Mucosa of stomach (tissue), 1 donor: ENCODE measurements around the gene POU4F1.

Experiments
- H3K27me3 ChIP-seq: one replicate; pipeline ENCODE4 v1.7.0; 2013; ENCODE audit warnings: mild to moderate bottlenecking, low read length; ENCODE audit not compliant: control insufficient read depth, insufficient read depth
- H3K36me3 ChIP-seq: one replicate; pipeline ENCODE4 v1.7.0; 2013; ENCODE audit warnings: low read length; ENCODE audit not compliant: control insufficient read depth, insufficient read depth
- H3K4me1 ChIP-seq: one replicate; pipeline ENCODE4 v1.7.0; 2013; ENCODE audit warnings: mild to moderate bottlenecking, low read length; ENCODE audit not compliant: control insufficient read depth, insufficient read depth
- H3K4me3 ChIP-seq: one replicate; pipeline ENCODE4 v1.7.0; 2013; ENCODE audit warnings: low read length
- H3K9ac ChIP-seq: one replicate; pipeline ENCODE4 v1.7.0; 2013; ENCODE audit warnings: mild to moderate bottlenecking, low read length, moderate library complexity
- H3K9me3 ChIP-seq: one replicate; pipeline ENCODE4 v1.7.0; 2013; ENCODE audit warnings: mild to moderate bottlenecking, low read length, moderate library complexity; ENCODE audit not compliant: control insufficient read depth
- donor health status: Pancreatic carcinoma.

Gene POU4F1

DNA sequence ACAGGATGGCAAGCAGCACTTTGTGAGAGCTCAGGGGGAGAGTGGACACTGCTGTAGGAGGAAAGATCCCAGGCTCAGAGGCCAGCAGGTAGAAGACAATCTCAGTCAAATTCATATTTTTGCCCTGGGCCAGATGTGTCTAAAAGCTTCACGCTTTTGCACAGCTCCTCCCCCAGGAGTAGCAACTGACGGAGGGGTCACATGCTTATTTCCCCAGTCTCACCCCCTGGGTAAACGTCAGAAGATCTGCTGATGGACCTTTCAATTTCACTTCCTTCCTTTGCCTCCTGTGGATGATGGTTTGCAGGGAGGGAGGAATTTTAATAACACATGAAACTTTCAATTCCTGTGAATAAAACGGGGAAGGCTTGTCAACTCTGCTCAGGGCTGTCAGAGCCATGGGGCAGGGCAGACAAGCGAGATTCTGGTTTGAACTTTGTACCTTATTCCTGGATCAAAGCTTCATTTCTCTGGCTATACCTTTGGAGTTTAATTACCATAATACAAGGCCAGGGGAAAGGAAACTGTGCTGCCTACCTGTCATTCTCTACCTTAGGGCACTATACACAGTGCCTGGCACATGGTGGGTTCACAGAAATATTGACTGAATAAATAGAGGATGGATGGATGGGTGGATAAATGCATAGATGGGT lies 41.0 kb downstream of the POU4F1 start:
- Histone ChIP-seq H3K9me3 (no peaks in the 10 kb centered on the region), H3K4me1 (no peaks in the 10 kb centered on the region), H3K27me3 (no peaks in the 10 kb centered on the region), H3K36me3 (no peaks in the 10 kb centered on the region), H3K4me3 (no peak overlapping the region), H3K9ac (no peak overlapping the region)
